ENCODE measurements around the gene SYCP2L. TPM values are rescaled to one million over a fixed set of nuclear protein-coding genes. Genes with fewer than 3 reads are reported as not detected.

The SYCP2L gene
- total and polyA plus RNA-seq, 2 donors (not counting 3 experiments of a cell fraction or from before 2014, with no cell fraction given): not detected

DNA sequence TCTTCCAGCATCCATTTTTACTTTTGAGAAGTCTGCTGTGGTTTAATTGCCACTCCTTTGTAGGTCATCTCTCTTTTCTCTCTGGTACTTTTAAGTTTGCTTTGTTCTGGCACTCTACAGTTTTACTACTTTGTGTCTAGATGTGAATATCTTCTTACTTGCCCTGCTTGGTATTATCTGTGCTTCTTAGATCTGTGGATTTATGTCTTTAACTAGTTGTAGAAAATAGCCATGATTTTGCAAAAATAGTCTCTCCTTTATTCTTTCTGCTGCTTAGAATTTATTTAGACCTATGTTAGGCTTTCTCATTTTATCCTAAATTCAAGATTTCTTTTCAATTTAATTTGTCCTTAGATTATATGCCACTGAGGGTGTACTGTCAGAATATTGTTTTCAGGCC, 43.3 kb upstream of the SYCP2L start:
- Histone ChIP-seq H3K9me3 (replicated peaks; ENCODE audit: control insufficient read depth, insufficient read depth, low read length) (no peaks in the 10 kb centered on the region), H3K36me3 (ENCODE audit: control insufficient read depth in 2 of 2, extremely low read depth in 1 of 2, insufficient read depth in 2 of 2, low read length in 2 of 2) (no peaks in the 10 kb centered on the region), H4K20me1 (replicated peaks; ENCODE audit: control insufficient read depth, extremely low read depth, insufficient read depth, low read length) (no peaks in the 10 kb centered on the region), H3K27me3 (ENCODE audit: control insufficient read depth in 2 of 2, insufficient read depth in 2 of 2, low read length in 2 of 2) (peaks cover 11 to 13% of the 10 kb centered on the region in 2 experiments), H3K4me1 (ENCODE audit: control insufficient read depth, extremely low read depth, insufficient read depth, low read length) (no peaks in the 10 kb centered on the region), H2AFZ (ENCODE audit: low read depth, low read length) (no peak overlapping the region), H3K27ac (ENCODE audit: insufficient read depth, low read depth, low read length) (no peak overlapping the region), H3K79me2 (ENCODE audit: control insufficient read depth, insufficient read depth, low read length) (no peaks in the 10 kb centered on the region), H3K4me2 (ENCODE audit: insufficient read depth, low read length) (no peak overlapping the region), H3K4me3 (replicated peaks in 1 of 3; ENCODE audit: insufficient read depth in 1 of 3, low read depth in 1 of 3, low read length in 3 of 3) (no peak overlapping the region), H3K9ac (replicated peaks; ENCODE audit: extremely low read depth, insufficient read depth, low read length) (no peak overlapping the region), H3K9me1 (replicated peaks; ENCODE audit: control insufficient read depth, extremely low read depth, insufficient read depth, low read length) (no peaks in the 10 kb centered on the region)
- dilution Hi-C loops (cut with MboI; ENCODE audit: extremely low pct_ligation_motif_present, low sequenced_read_pairs): no loop called here
- TF ChIP-seq GATA2 (IDR thresholded peaks at IDR 0.05; ENCODE audit: insufficient read depth, insufficient read length, low read depth, low read length) (no peak), JUN (IDR thresholded peaks at IDR 0.05; ENCODE audit: borderline replicate concordance, insufficient read depth, insufficient read length, low read depth) (no peak), FOS (IDR thresholded peaks at IDR 0.05; ENCODE audit: borderline replicate concordance, insufficient read depth, low read length) (no peak), MYC (IDR thresholded peaks at IDR 0.05; ENCODE audit: low read depth, low read length) (no peak), EZH2 (IDR thresholded peaks at IDR 0.05; ENCODE audit: borderline replicate concordance, low read depth, low read length, severe bottlenecking) (no peak), POLR2AphosphoS5 (IDR thresholded peaks at IDR 0.05; ENCODE audit: insufficient read depth, low read depth, low read length) (no peak), POLR2A (IDR thresholded peaks at IDR 0.05; ENCODE audit: low read depth, low read length) (no peak)
- TF ChIP-seq, protein P1, sequence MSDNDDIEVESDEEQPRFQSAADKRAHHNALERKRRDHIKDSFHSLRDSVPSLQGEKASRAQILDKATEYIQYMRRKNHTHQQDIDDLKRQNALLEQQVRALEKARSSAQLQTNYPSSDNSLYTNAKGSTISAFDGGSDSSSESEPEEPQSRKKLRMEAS (IDR thresholded peaks at IDR 0.05; ENCODE audit: insufficient read depth, insufficient read length): no peak
- TF ChIP-seq, protein P2, sequence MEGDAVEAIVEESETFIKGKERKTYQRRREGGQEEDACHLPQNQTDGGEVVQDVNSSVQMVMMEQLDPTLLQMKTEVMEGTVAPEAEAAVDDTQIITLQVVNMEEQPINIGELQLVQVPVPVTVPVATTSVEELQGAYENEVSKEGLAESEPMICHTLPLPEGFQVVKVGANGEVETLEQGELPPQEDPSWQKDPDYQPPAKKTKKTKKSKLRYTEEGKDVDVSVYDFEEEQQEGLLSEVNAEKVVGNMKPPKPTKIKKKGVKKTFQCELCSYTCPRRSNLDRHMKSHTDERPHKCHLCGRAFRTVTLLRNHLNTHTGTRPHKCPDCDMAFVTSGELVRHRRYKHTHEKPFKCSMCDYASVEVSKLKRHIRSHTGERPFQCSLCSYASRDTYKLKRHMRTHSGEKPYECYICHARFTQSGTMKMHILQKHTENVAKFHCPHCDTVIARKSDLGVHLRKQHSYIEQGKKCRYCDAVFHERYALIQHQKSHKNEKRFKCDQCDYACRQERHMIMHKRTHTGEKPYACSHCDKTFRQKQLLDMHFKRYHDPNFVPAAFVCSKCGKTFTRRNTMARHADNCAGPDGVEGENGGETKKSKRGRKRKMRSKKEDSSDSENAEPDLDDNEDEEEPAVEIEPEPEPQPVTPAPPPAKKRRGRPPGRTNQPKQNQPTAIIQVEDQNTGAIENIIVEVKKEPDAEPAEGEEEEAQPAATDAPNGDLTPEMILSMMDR (IDR thresholded peaks at IDR 0.05; ENCODE audit: extremely low read depth in 1 of 2, insufficient read depth in 1 of 2, low read depth in 1 of 2, low read length in 2 of 2): no peak
- FAIRE-seq (no peak), DNase-seq (ENCODE audit: low read depth, low spot score) (no peak)
- CTCF ChIA-PET: no interaction called here
- intact Hi-C loops (cut with micrococcal nuclease): loop anchor here (10.0 kb wide), 1 partner anchor 201 kb away; the partner anchor contains the start of gene ELOVL2
- BruUV-seq (replicated peaks): no TSS peak
- POLR2A ChIA-PET: no interaction called here
